SK-N-SH (cell line): ENCODE measurements around the gene LSM4. TPM values are rescaled to one million over a fixed set of nuclear protein-coding genes. Genes with fewer than 3 reads are reported as not detected.

Experiments
- CTCF ChIA-PET: fragments of 300-600, 350-600 bp; formaldehyde crosslinking; extraction: SDS; loops from one replicate; lab custom pipeline; 2021; lab: Yijun Ruan, JAX
- POLR2A ChIA-PET: fragments of 350-600 bp; sonication (Branson Sonifier 250); formaldehyde crosslinking; extraction: SDS; loops from one replicate; lab custom pipeline; 2020; ENCODE audit warnings: antibody characterized with exemption, inconsistent platforms; lab: Yijun Ruan, JAX
- DNase-seq: peaks from one replicate; pipeline ENCODE4 v3.0.0; 2012
- H2AFZ ChIP-seq: fragments of 200-600 bp; sonication (generic); 2 replicates; pipeline ENCODE4 v1.8.1; 2016; ENCODE audit warnings: antibody characterized with exemption, mild to moderate bottlenecking, low read depth
- H3F3A ChIP-seq: fragments of 200-600 bp; sonication (generic); replicated peaks from 2 replicates; pipeline ENCODE3; 2016; ENCODE audit warnings: antibody characterized with exemption, mild to moderate bottlenecking; ENCODE audit not compliant: insufficient read depth
- H3K27ac ChIP-seq, 2 experiments: fragments of 200-500 bp in 1 of 2; fragments of 200-600 bp in 1 of 2; sonication (Bioruptor generic) in 1 of 2; sonication (generic), shearing (Covaris generic) in 1 of 2; 2 replicates each; pipeline versions ENCODE4 v1.5.1 to v1.6.1; 2014 to 2016; ENCODE audit warnings: low read depth in 2 of 2, inconsistent platforms in 1 of 2, low read length in 1 of 2, mild to moderate bottlenecking in 1 of 2, mixed read lengths in 1 of 2
- H3K27me3 ChIP-seq: fragments of 200-600 bp; sonication (generic), shearing (Covaris generic); 2 replicates; pipeline ENCODE4 v1.6.1; 2016; ENCODE audit warnings: mixed run types; ENCODE audit not compliant: insufficient read depth
- H3K36me3 ChIP-seq, 2 experiments: fragments of 200-500 bp in 1 of 2; fragments of 200-600 bp in 1 of 2; sonication (Bioruptor generic) in 1 of 2; sonication (generic) in 1 of 2; replicated peaks in 1 of 2; 2 replicates each; pipeline versions ENCODE3 to v1.5.1; 2014 to 2016; ENCODE audit warnings: low read length in 1 of 2, mild to moderate bottlenecking in 1 of 2; ENCODE audit not compliant: insufficient read depth in 2 of 2, control insufficient read depth in 1 of 2
- H3K4me1 ChIP-seq, 2 experiments: fragments of 200-500 bp in 1 of 2; fragments of 200-600 bp in 1 of 2; sonication (Bioruptor generic) in 1 of 2; sonication (generic), shearing (Covaris generic) in 1 of 2; 2 replicates each; pipeline versions ENCODE4 v1.5.1 to v1.6.1; 2014 to 2016; ENCODE audit warnings: low read depth in 1 of 2, low read length in 1 of 2, mixed run types in 1 of 2; ENCODE audit not compliant: insufficient read depth in 2 of 2, control insufficient read depth in 1 of 2
- H3K4me2 ChIP-seq: fragments of 200-600 bp; sonication (generic), shearing (Covaris generic); 2 replicates; pipeline ENCODE4 v1.6.1; 2017; ENCODE audit warnings: mixed run types
- H3K4me3 ChIP-seq, 2 experiments: fragments of 200-500 bp in 1 of 2; fragments of 200-600 bp in 1 of 2; sonication (Bioruptor generic) in 1 of 2; sonication (generic), shearing (Covaris generic) in 1 of 2; 2 replicates each; pipeline versions ENCODE4 v1.5.1 to v1.8.1; 2014 to 2016; ENCODE audit warnings: low read depth in 2 of 2, inconsistent platforms in 1 of 2, low read length in 1 of 2, mild to moderate bottlenecking in 1 of 2, mixed read lengths in 1 of 2, moderate library complexity in 1 of 2
- H3K79me2 ChIP-seq: fragments of 200-600 bp; sonication (generic); 2 replicates; pipeline ENCODE4 v1.8.1; 2017; ENCODE audit warnings: mild to moderate bottlenecking; ENCODE audit not compliant: insufficient read depth
- H3K9ac ChIP-seq: fragments of 200-600 bp; sonication (generic); 2 replicates; pipeline ENCODE4 v1.6.1; 2017; ENCODE audit warnings: mixed run types
- H3K9me2 ChIP-seq: fragments of 200-600 bp; sonication (generic); 2 replicates; pipeline ENCODE4 v1.6.1; 2017; ENCODE audit warnings: mixed run types
- H3K9me3 ChIP-seq: fragments of 200-600 bp; sonication (generic); 2 replicates; pipeline ENCODE4 v1.6.1; 2017; ENCODE audit warnings: mixed run types, mild to moderate bottlenecking, moderate library complexity
- H4K20me1 ChIP-seq: fragments of 200-600 bp; sonication (generic); 2 replicates; pipeline ENCODE4 v1.6.1; 2017; ENCODE audit warnings: mild to moderate bottlenecking, mixed run types; ENCODE audit not compliant: insufficient read depth
- CHD2 ChIP-seq: fragments of 150-350 bp; IDR thresholded peaks from 2 replicates; pipeline ENCODE4 v1.6.1; 2018; ENCODE audit warnings: low read length; ENCODE audit not compliant: partially characterized antibody
- EZH2phosphoT487 ChIP-seq: fragments of 200-600 bp; sonication (generic); IDR thresholded peaks from 2 replicates; pipeline ENCODE4 v1.6.1; 2017; ENCODE audit warnings: low read depth, mixed run types, mild to moderate bottlenecking, antibody characterized with exemption, moderate library complexity, borderline replicate concordance
- FOXJ3 ChIP-seq: sonication (generic); formaldehyde crosslinking; IDR thresholded peaks from 2 replicates; pipeline ENCODE4 v1.5.1; 2020; ENCODE audit warnings: mild to moderate bottlenecking, missing genetic modification reagents
- GABPA ChIP-seq: IDR thresholded peaks from 2 replicates; pipeline ENCODE4 v1.4.0; 2012; ENCODE audit warnings: low read depth, mild to moderate bottlenecking
- JUND ChIP-seq: IDR thresholded peaks from 2 replicates; pipeline ENCODE4 v1.4.0; 2012
- MXI1 ChIP-seq: IDR thresholded peaks from 2 replicates; pipeline ENCODE4 v1.6.1; 2012; ENCODE audit warnings: mild to moderate bottlenecking, low read depth, low read length, improper control_type of control experiment
- NRF1 ChIP-seq: IDR thresholded peaks from 2 replicates; pipeline ENCODE4 v1.6.1; 2012; ENCODE audit warnings: low read depth, mild to moderate bottlenecking, low read length
- PBX3 ChIP-seq: IDR thresholded peaks from 2 replicates; pipeline ENCODE4; 2012
- RXRA ChIP-seq: IDR thresholded peaks from 2 replicates; pipeline ENCODE4 v1.4.0; 2012; ENCODE audit warnings: low read depth, mild to moderate bottlenecking, borderline replicate concordance
- SIN3A ChIP-seq: IDR thresholded peaks from 2 replicates; pipeline ENCODE4 v1.6.1; 2012; ENCODE audit warnings: low read depth, mild to moderate bottlenecking, low read length, moderate library complexity, borderline replicate concordance
- SMC3 ChIP-seq: IDR thresholded peaks from 2 replicates; pipeline ENCODE4 v1.6.1; 2012; ENCODE audit warnings: low read depth, low read length, improper control_type of control experiment
- TCF12 ChIP-seq: IDR thresholded peaks from 2 replicates; pipeline ENCODE4 v1.4.0; 2012
- USF1 ChIP-seq: IDR thresholded peaks from 2 replicates; pipeline ENCODE4 v1.4.0; 2012; ENCODE audit warnings: low read depth, borderline replicate concordance
- USF2 ChIP-seq: fragments of 150-350 bp; IDR thresholded peaks from 2 replicates; pipeline ENCODE4 v1.6.1; 2017; ENCODE audit warnings: antibody characterized with exemption, low read length, low read depth, borderline replicate concordance
- YY1 ChIP-seq: IDR thresholded peaks from 2 replicates; pipeline ENCODE4 v1.4.0; 2012; ENCODE audit warnings: low read depth, mild to moderate bottlenecking
- WGBS: methylation state at CpG from one replicate; pipeline ENCODE4 v1.1.6; 2017; ENCODE audit warnings: low lambda C conversion rate; 5-methylcytosine and 5-hydroxymethylcytosine counted together
- polyA plus RNA-seq, 3 experiments: library from polyadenylated mRNA; depleted of rRNA; stranded (reverse); fragments of >200 nt; gene quantifications; 2 replicates each; pipeline ENCODE4 v1.2.3, GENCODE V29; 2012

Gene LSM4
- polyA plus RNA-seq, 1 of the 3 experiments (the other 2 are of a cell fraction): 277 TPM

- Histone ChIP-seq H3K4me1 (no peaks in the 10 kb centered on the region), H2AFZ (no peak overlapping the region), H4K20me1 (no peaks in the 10 kb centered on the region), H3K36me3 (no peaks in the 10 kb centered on the region), H3K27ac (no peak overlapping the region), H3K79me2 (no peaks in the 10 kb centered on the region), H3K4me2 (no peak overlapping the region), H3K9me3 (no peaks in the 10 kb centered on the region), H3K4me3 (no peak overlapping the region), H3F3A (peaks cover 5% of the 10 kb centered on the region), H3K27me3 (no peaks in the 10 kb centered on the region), H3K9ac (no peak overlapping the region), H3K9me2 (no peaks in the 10 kb centered on the region)
- WGBS: 94% methylated on average over 14 of the region's 17 CpGs
- no peak for DNase-seq
- TF ChIP-seq YY1 (no peak), CHD2 (no peak), PBX3 (no peak), USF1 (no peak), FOXJ3 (CRISPR knock-in tag) (no peak), TCF12 (no peak), GABPA (no peak), SMC3 (no peak)
- ChIA-PET CTCF (interaction anchor here (1.3 to 9.3 kb wide), 8 partner anchors 9 to 67 kb away, joined by 5 to 217 read pairs (median 12); partner anchors contain the start of genes GDF15 and SSBP4), POLR2A (no interaction called here)
These were observed 25.3 kb upstream of the LSM4 start for GRCh38 chr19:18348171-18348570.

- no peak overlapping the region for H3K9ac ChIP-seq
- peaks cover 0 to 3% of the 10 kb centered on the region in 2 experiments; a peak in 1 of 4 replicates for H3K4me1 ChIP-seq
- no peaks in the 10 kb centered on the region for H3K9me2 ChIP-seq
- H3K27ac ChIP-seq: no peak overlapping the region
- POLR2A ChIA-PET: no interaction called here
- no peaks in the 10 kb centered on the region for H3K27me3 ChIP-seq
- no peaks in the 10 kb centered on the region for H4K20me1 ChIP-seq
- WGBS: 91% methylated on average over 8 of the region's 8 CpGs
- TF ChIP-seq NRF1 (no peak), EZH2phosphoT487 (no peak), PBX3 (no peak), JUND (no peak), MXI1 (no peak), SIN3A (no peak), CHD2 (no peak), RXRA (no peak), USF2 (no peak)
- TF ChIP-seq, all 33 proteins: peak for 0
- H3F3A ChIP-seq: peaks cover 5% of the 10 kb centered on the region
- no peaks in the 10 kb centered on the region for H3K79me2 ChIP-seq
- CTCF ChIA-PET: interaction anchor here (0.7 to 9.3 kb wide), 3 partner anchors 42 to 69 kb away, joined by 3 to 217 read pairs (median 83); partner anchors contain the start of genes GDF15 and SSBP4
- no peak overlapping the region for H3K4me3 ChIP-seq
- no peaks in the 10 kb centered on the region for H3K9me3 ChIP-seq
- no peak overlapping the region for H3K4me2 ChIP-seq
- H3K36me3 ChIP-seq: no peaks in the 10 kb centered on the region
- DNase-seq: no peak
- no peak overlapping the region for H2AFZ ChIP-seq
These were observed 23.2 kb upstream of the LSM4 start for GRCh38 chr19:18346091-18346490.
